CD4-positive, alpha-beta T cell (primary cell): ENCODE data around the gene REXO5. TPM values are rescaled to one million over a fixed set of nuclear protein-coding genes. Genes with fewer than 3 reads are reported as not detected.

Experiments used
- ATAC-seq: fragments of 200-7000 bp; cut with Tn5 transposase; one replicate; pipeline ENCODE4 v1.10.0; 2022; ENCODE audit warnings: mild to moderate bottlenecking; ENCODE audit not compliant: poor library complexity
- CTCF ChIA-PET: fragments of 350-600 bp; sonication (Branson Sonifier 250); formaldehyde crosslinking; loops from one replicate; lab custom pipeline; 2021; ENCODE audit warnings: antibody characterized with exemption, inconsistent platforms; lab: Charles Lee
- POLR2A ChIA-PET: fragments of 350-600 bp; sonication (Branson Sonifier 250); formaldehyde crosslinking; loops from one replicate; lab custom pipeline; 2021; ENCODE audit warnings: antibody characterized with exemption, inconsistent platforms; lab: Charles Lee
- DNase-seq, 14 experiments: peaks; one replicate each; pipeline ENCODE4 v3.0.0-alpha.2; 2013 to 2020; ENCODE audit warnings: mixed read lengths in 2 of 14
- H3K27ac ChIP-seq, 2 donors: one replicate each; pipeline versions ENCODE4 v1.5.1 to v1.7.0; 2013; ENCODE audit warnings: low read length in 2 of 2, low read depth in 1 of 2, mild to moderate bottlenecking in 1 of 2
- H3K27me3 ChIP-seq, 2 experiments: 1 replicate in 1 of 2; 2 replicates in 1 of 2; pipeline versions ENCODE4 v1.6.1 to v1.7.0; 2013; ENCODE audit warnings: low read length in 2 of 2, control low read depth in 1 of 2, mild to moderate bottlenecking in 1 of 2, moderate library complexity in 1 of 2; ENCODE audit not compliant: insufficient read depth in 2 of 2, control insufficient read depth in 1 of 2
- H3K36me3 ChIP-seq: one replicate; pipeline ENCODE4 v1.6.1; 2013; ENCODE audit warnings: low read length, control low read depth; ENCODE audit not compliant: insufficient read depth
- H3K4me1 ChIP-seq: one replicate; pipeline ENCODE4 v1.6.1; 2013; ENCODE audit warnings: low read length, control low read depth; ENCODE audit not compliant: insufficient read depth
- H3K4me3 ChIP-seq: one replicate; pipeline ENCODE4 v1.5.1; 2013; ENCODE audit warnings: mild to moderate bottlenecking, low read length, moderate library complexity
- H3K9me3 ChIP-seq, 2 experiments: 1 replicate in 1 of 2; 2 replicates in 1 of 2; pipeline versions ENCODE4 v1.6.1 to v1.7.0; 2013; ENCODE audit warnings: low read length in 2 of 2, mild to moderate bottlenecking in 2 of 2, control low read depth in 1 of 2, moderate library complexity in 1 of 2; ENCODE audit not compliant: control insufficient read depth in 1 of 2, insufficient read depth in 1 of 2
- H3K27ac Mint-ChIP-seq: one replicate; pipeline ENCODE4 v1.8.0; 2020; ENCODE audit warnings: mixed read lengths
- H3K27me3 Mint-ChIP-seq: one replicate; pipeline ENCODE4 v1.8.0; 2021; ENCODE audit warnings: mixed read lengths
- H3K36me3 Mint-ChIP-seq: one replicate; pipeline ENCODE4 v1.8.0; 2021; ENCODE audit warnings: low read depth, mixed read lengths
- H3K4me1 Mint-ChIP-seq: one replicate; pipeline ENCODE4 v1.8.0; 2021; ENCODE audit warnings: low read depth, mixed read lengths
- H3K4me3 Mint-ChIP-seq: one replicate; pipeline ENCODE4 v1.8.0; 2020; ENCODE audit warnings: mild to moderate bottlenecking, mixed read lengths
- H3K9me3 Mint-ChIP-seq: one replicate; pipeline ENCODE4 v1.8.0; 2020; ENCODE audit warnings: mixed read lengths
- intact Hi-C, 2 experiments: fragments of 100-400 bp; cut with DNase I in 1 of 2; cut with micrococcal nuclease in 1 of 2; formaldehyde crosslinking; loops; one replicate each; pipeline versions ENCODE4 v1.15.1 to v1.9.0; 2023 to 2025; cut with DNase I, micrococcal nuclease
- total RNA-seq, 174 experiments: library from RNA in 2 of 174; stranded (reverse) in 2 of 174; gene quantifications; one replicate each; pipeline ENCODE4 v1.2.3 and lab custom pipeline; 2021 to 2026
- TF ChIP-seq, protein P1 (sequence below): fragments of 200-600 bp; IDR thresholded peaks from one replicate; pipeline ENCODE4 v1.8.0; 2022; ENCODE audit warnings: antibody characterized with exemption, mild to moderate bottlenecking

Gene REXO5
- total RNA-seq, 2 experiments from 2014 or later, result 0.56 TPM; not detected in 1

GRCh38 chr16:20879175-20880040 is 73.1 kb downstream of the REXO5 start:
- H3K4me1 Mint-ChIP-seq, result peaks cover 46% of the 10 kb centered on the region
- CTCF ChIA-PET, result no interaction called here

DNA sequence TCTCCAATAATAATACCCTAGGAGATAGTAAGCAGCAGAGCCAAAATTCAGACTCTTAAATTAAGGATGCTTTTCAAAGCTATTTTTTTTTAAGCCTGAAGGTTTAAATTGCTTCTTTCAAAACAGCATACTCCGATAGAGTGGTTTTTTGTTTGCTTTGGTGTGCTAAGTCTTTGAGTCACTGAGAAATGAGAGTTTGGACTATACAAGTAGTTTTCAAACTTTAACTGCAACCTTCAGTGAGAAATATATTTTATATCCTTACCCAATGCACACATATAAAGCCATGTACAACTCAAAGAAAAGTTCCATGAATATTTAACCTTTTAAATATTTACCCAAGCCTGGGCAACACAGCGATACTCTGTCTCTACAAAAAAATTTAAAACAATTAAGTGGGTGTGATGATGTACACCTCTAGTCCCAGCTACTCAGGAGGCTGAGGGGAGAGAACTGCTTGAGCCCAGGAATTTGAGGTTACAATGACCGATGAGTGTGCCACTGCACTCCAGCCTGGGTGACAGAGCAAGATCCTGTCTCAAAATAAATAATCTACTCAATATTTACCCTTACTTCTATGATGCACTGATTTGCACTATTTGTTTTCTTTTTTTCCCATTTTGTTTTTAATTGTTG is 74.7 kb downstream of the REXO5 start:
- ChIA-PET CTCF (no interaction called here), POLR2A (interaction anchor here (0.6 kb wide), 1 partner anchor 19 kb away, joined by 3 read pairs; the partner anchor contains the start of genes DCUN1D3 and LYRM1)
- H3K4me3 ChIP-seq, result no peak overlapping the region
- peaks cover 5% of the 10 kb centered on the region for H3K4me1 ChIP-seq
- peaks cover 36% of the 10 kb centered on the region for H3K4me1 Mint-ChIP-seq
- H3K36me3 ChIP-seq, result peaks cover 2% of the 10 kb centered on the region
- intact Hi-C loops, result no loop called here
- no peak overlapping the region for H3K27ac Mint-ChIP-seq
- H3K4me3 Mint-ChIP-seq, result no peak overlapping the region
- no peak overlapping the region for H3K27ac ChIP-seq
- H3K36me3 Mint-ChIP-seq, result peaks cover 8% of the 10 kb centered on the region
- DNase-seq (no peak), ATAC-seq (no peak)
- no peaks in the 10 kb centered on the region for H3K27me3 Mint-ChIP-seq
- H3K9me3 Mint-ChIP-seq, result no peaks in the 10 kb centered on the region
- TF ChIP-seq, protein P1, sequence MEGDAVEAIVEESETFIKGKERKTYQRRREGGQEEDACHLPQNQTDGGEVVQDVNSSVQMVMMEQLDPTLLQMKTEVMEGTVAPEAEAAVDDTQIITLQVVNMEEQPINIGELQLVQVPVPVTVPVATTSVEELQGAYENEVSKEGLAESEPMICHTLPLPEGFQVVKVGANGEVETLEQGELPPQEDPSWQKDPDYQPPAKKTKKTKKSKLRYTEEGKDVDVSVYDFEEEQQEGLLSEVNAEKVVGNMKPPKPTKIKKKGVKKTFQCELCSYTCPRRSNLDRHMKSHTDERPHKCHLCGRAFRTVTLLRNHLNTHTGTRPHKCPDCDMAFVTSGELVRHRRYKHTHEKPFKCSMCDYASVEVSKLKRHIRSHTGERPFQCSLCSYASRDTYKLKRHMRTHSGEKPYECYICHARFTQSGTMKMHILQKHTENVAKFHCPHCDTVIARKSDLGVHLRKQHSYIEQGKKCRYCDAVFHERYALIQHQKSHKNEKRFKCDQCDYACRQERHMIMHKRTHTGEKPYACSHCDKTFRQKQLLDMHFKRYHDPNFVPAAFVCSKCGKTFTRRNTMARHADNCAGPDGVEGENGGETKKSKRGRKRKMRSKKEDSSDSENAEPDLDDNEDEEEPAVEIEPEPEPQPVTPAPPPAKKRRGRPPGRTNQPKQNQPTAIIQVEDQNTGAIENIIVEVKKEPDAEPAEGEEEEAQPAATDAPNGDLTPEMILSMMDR, result no peak
- H3K27me3 ChIP-seq, result no peaks in the 10 kb centered on the region
- H3K9me3 ChIP-seq, result no peaks in the 10 kb centered on the region

More at GRCh38 chr16:20879175-20880040, 73.1 kb downstream of the REXO5 start:
- Histone ChIP-seq H3K27me3 (no peaks in the 10 kb centered on the region), H3K36me3 (peaks cover 2% of the 10 kb centered on the region), H3K27ac (no peak overlapping the region), H3K4me1 (peaks cover 10% of the 10 kb centered on the region), H3K9me3 (no peaks in the 10 kb centered on the region), H3K4me3 (no peak overlapping the region)
- TF ChIP-seq, protein P1, result no peak
- ATAC-seq (no peak), DNase-seq (no peak)
- intact Hi-C loops, result no loop called here
- POLR2A ChIA-PET, result interaction anchor here (0.9 kb wide), 1 partner anchor 24 kb away, joined by 4 read pairs; no protein-coding TSS in a partner anchor
- H3K36me3 Mint-ChIP-seq, result peaks cover 6% of the 10 kb centered on the region
- no peaks in the 10 kb centered on the region for H3K9me3 Mint-ChIP-seq
- no peak overlapping the region for H3K27ac Mint-ChIP-seq
- H3K4me3 Mint-ChIP-seq, result no peak overlapping the region
- H3K27me3 Mint-ChIP-seq, result no peaks in the 10 kb centered on the region

DNA sequence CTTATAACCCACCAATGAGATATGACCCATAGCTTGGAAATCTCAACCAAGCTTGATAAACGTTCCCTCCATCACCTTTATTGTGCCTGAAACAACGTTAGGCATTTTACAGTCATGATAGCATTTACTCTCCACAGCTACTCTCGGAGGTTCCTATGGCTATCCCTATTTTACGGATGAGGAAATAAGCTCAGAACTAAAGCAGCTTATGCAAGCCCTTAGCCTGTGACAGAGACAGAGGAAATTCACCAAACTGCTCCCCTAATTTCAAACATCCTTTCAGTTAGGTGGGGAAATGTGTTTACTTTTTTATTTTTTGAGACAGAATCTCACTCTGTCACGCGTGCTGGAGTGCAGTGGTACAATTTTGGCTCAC is 75.2 kb downstream of the REXO5 start:
- Histone ChIP-seq H3K4me1 (peaks cover 5% of the 10 kb centered on the region), H3K9me3 (no peaks in the 10 kb centered on the region), H3K27me3 (no peaks in the 10 kb centered on the region), H3K36me3 (peaks cover 2% of the 10 kb centered on the region), H3K4me3 (no peak overlapping the region), H3K27ac (no peak overlapping the region)
- Mint-ChIP-seq H3K9me3 (no peaks in the 10 kb centered on the region), H3K36me3 (peaks cover 8% of the 10 kb centered on the region), H3K4me1 (peaks cover 36% of the 10 kb centered on the region), H3K27ac (no peak overlapping the region), H3K27me3 (no peaks in the 10 kb centered on the region), H3K4me3 (no peak overlapping the region)
- ChIA-PET CTCF (no interaction called here), POLR2A (interaction anchor here (0.6 kb wide), 1 partner anchor 19 kb away, joined by 3 read pairs; the partner anchor contains the start of genes DCUN1D3 and LYRM1)
- ATAC-seq (no peak), DNase-seq (no peak)
- intact Hi-C loops, result no loop called here
- TF ChIP-seq, protein P1, result no peak
